GM23338 (cell line): ENCODE data around the gene SCPEP1. TPM values are rescaled to one million over a fixed set of nuclear protein-coding genes. Genes with fewer than 3 reads are reported as not detected.

Experiments used
- ATAC-seq: fragments of 200-7000 bp; cut with Tn5 transposase; 3 replicates; pipeline ENCODE4 v1.9.1; 2020
- DNase-seq: peaks from one replicate; pipeline ENCODE4 v3.0.0-alpha.2; 2015; ENCODE audit warnings: low spot score
- H2AFZ ChIP-seq: fragments of 200-600 bp; sonication (generic); 2 replicates; pipeline ENCODE4 v1.8.0; 2016; ENCODE audit warnings: antibody characterized with exemption, mild to moderate bottlenecking, moderate library complexity
- H3F3A ChIP-seq: fragments of 200-600 bp; sonication (generic); replicated peaks from 2 replicates; pipeline ENCODE4 v1.8.0; 2017; ENCODE audit warnings: antibody characterized with exemption, mixed run types, low read depth
- H3K27ac ChIP-seq: fragments of 200-600 bp; sonication (generic); 2 replicates; pipeline ENCODE4 v1.6.1; 2016; ENCODE audit warnings: low read depth
- H3K27me3 ChIP-seq: fragments of 200-600 bp; sonication (generic); 2 replicates; pipeline ENCODE4 v1.8.0; 2016; ENCODE audit warnings: mild to moderate bottlenecking, mixed run types, moderate library complexity; ENCODE audit not compliant: insufficient read depth
- H3K36me3 ChIP-seq: fragments of 200-600 bp; sonication (generic); 2 replicates; pipeline ENCODE4 v1.8.0; 2016; ENCODE audit warnings: mild to moderate bottlenecking; ENCODE audit not compliant: insufficient read depth
- H3K4me1 ChIP-seq: fragments of 200-600 bp; sonication (generic); 2 replicates; pipeline ENCODE4 v1.8.0; 2016; ENCODE audit warnings: mild to moderate bottlenecking, moderate library complexity; ENCODE audit not compliant: insufficient read depth
- H3K4me2 ChIP-seq: fragments of 200-600 bp; sonication (generic); 2 replicates; pipeline ENCODE4 v1.7.1; 2017; ENCODE audit warnings: mixed run types
- H3K4me3 ChIP-seq: fragments of 200-600 bp; sonication (generic); 2 replicates; pipeline ENCODE4 v1.6.1; 2016; ENCODE audit warnings: mixed run types
- H3K79me2 ChIP-seq: fragments of 200-600 bp; sonication (generic); replicated peaks from 2 replicates; pipeline ENCODE4 v1.8.0; 2017; ENCODE audit warnings: mild to moderate bottlenecking; ENCODE audit not compliant: insufficient read depth
- H3K9me2 ChIP-seq: fragments of 200-600 bp; sonication (generic); 2 replicates; pipeline ENCODE4 v1.8.0; 2017; ENCODE audit not compliant: insufficient read depth
- H4K20me1 ChIP-seq: fragments of 200-600 bp; sonication (generic); replicated peaks from 2 replicates; pipeline ENCODE4 v1.8.0; 2017; ENCODE audit warnings: mild to moderate bottlenecking; ENCODE audit not compliant: insufficient read depth
- H3K27ac Mint-ChIP-seq: 2 replicates; pipeline ENCODE4 v1.8.0; 2020; ENCODE audit warnings: inconsistent platforms, mild to moderate bottlenecking, moderate library complexity, mixed read lengths
- H3K27me3 Mint-ChIP-seq: 3 replicates; pipeline ENCODE4 v1.8.0; 2022; ENCODE audit warnings: low read depth, mild to moderate bottlenecking, moderate library complexity, mixed read lengths, inconsistent platforms; ENCODE audit not compliant: insufficient read depth, poor library complexity
- H3K36me3 Mint-ChIP-seq: 3 replicates; pipeline ENCODE4 v1.8.0; 2021; ENCODE audit warnings: low read depth, mild to moderate bottlenecking, inconsistent platforms, moderate library complexity, mixed read lengths
- H3K4me1 Mint-ChIP-seq: 3 replicates; pipeline ENCODE4 v1.8.0; 2020; ENCODE audit warnings: mild to moderate bottlenecking, inconsistent platforms, mixed read lengths
- H3K4me3 Mint-ChIP-seq: 3 replicates; pipeline ENCODE4 v1.8.0; 2021; ENCODE audit warnings: moderate library complexity, mild to moderate bottlenecking, inconsistent platforms, mixed read lengths
- H3K9me3 Mint-ChIP-seq: 3 replicates; pipeline ENCODE4 v1.8.0; 2020; ENCODE audit warnings: moderate library complexity, mild to moderate bottlenecking, inconsistent platforms, mixed read lengths
- CREB1 ChIP-seq: fragments of 250-450 bp; sonication (Bioruptor Pico); IDR thresholded peaks from 2 replicates; pipeline ENCODE4 v1.5.0; 2020; ENCODE audit warnings: low read depth, mild to moderate bottlenecking, moderate library complexity
- REST ChIP-seq: IDR thresholded peaks from one replicate; pipeline ENCODE4 v1.6.1; 2018; ENCODE audit warnings: antibody characterized with exemption; ENCODE audit not compliant: unreplicated experiment
- STAT1 ChIP-seq: IDR thresholded peaks from one replicate; pipeline ENCODE4 v1.6.1; 2016; ENCODE audit warnings: antibody characterized with exemption; ENCODE audit not compliant: unreplicated experiment
- ZNF462 ChIP-seq: fragments of 250-450 bp; sonication (Bioruptor Pico); IDR thresholded peaks from 2 replicates; pipeline ENCODE4 v1.5.0; 2020; ENCODE audit warnings: mild to moderate bottlenecking, moderate library complexity
- polyA plus RNA-seq: library from polyadenylated mRNA; unstranded; fragments of >200 nt; fragmentation: Nextera tagmentation; extraction: Ambion mirVana; gene quantifications from 2 replicates; pipeline ENCODE4 v1.2.1, GENCODE V29; 2016
- total RNA-seq: library from RNA; depleted of rRNA; stranded (reverse); fragments of >200 nt; shearing (Covaris generic); gene quantifications from 2 replicates; pipeline ENCODE4 v1.2.3, GENCODE V29; 2014

Gene SCPEP1
- total and polyA plus RNA-seq, 2 experiments from 2014 or later = 46.6 to 52.1 TPM

GRCh38 chr17:56933868-56934267 lies 44.1 kb upstream of the SCPEP1 start:
- TF ChIP-seq REST (no peak), ZNF462 (CRISPR knock-in tag) (no peak), CREB1 (CRISPR knock-in tag) (no peak), STAT1 (no peak)

More at GRCh38 chr17:56933868-56934267, 44.1 kb upstream of the SCPEP1 start:
- no peak overlapping the region for H2AFZ ChIP-seq
- H4K20me1 ChIP-seq = no peaks in the 10 kb centered on the region
- Mint-ChIP-seq H3K27me3 (peaks cover 2% of the 10 kb centered on the region), H3K36me3 (peaks cover 92% of the 10 kb centered on the region), H3K4me3 (no peak overlapping the region), H3K4me1 (no peaks in the 10 kb centered on the region), H3K9me3 (peaks cover 51% of the 10 kb centered on the region), H3K27ac (no peak overlapping the region)
- no peaks in the 10 kb centered on the region for H3K4me1 ChIP-seq
- ATAC-seq (no peak), DNase-seq (no peak)
- H3K9me2 ChIP-seq = no peaks in the 10 kb centered on the region
- H3K36me3 ChIP-seq = peaks cover 14% of the 10 kb centered on the region
- H3K4me3 ChIP-seq = no peak overlapping the region
- H3K27me3 ChIP-seq = no peaks in the 10 kb centered on the region
- H3K79me2 ChIP-seq = no peaks in the 10 kb centered on the region
- H3F3A ChIP-seq = no peaks in the 10 kb centered on the region
- no peak overlapping the region for H3K4me2 ChIP-seq
- no peak overlapping the region for H3K27ac ChIP-seq
